Mesothelial cell of epicardium (in vitro differentiated cells): ENCODE measurements around the gene MAD2L1. TPM values are rescaled to one million over a fixed set of nuclear protein-coding genes. Genes with fewer than 3 reads are reported as not detected.
A peak's percentile ranks its signal among the peaks of the same experiment; 100 is the strongest.

Source experiments
- DNase-seq, 2 experiments: peaks; one replicate each; pipeline ENCODE4 v3.0.0; 2021; ENCODE audit warnings: low spot score in 2 of 2; ENCODE audit not compliant: unreplicated experiment in 2 of 2
- H3K27ac Mint-ChIP-seq: 2 replicates; pipeline ENCODE4 v1.8.0; 2021; ENCODE audit warnings: mixed read lengths
- H3K27me3 Mint-ChIP-seq: 2 replicates; pipeline ENCODE4 v1.8.0; 2021; ENCODE audit warnings: low read depth, mixed read lengths
- H3K36me3 Mint-ChIP-seq: 2 replicates; pipeline ENCODE4 v1.8.0; 2021; ENCODE audit warnings: mixed read lengths
- H3K4me1 Mint-ChIP-seq: 2 replicates; pipeline ENCODE4 v1.8.0; 2021; ENCODE audit warnings: mixed read lengths
- H3K4me3 Mint-ChIP-seq: 2 replicates; pipeline ENCODE4 v1.8.0; 2021; ENCODE audit warnings: mild to moderate bottlenecking, moderate library complexity, mixed read lengths
- H3K9me3 Mint-ChIP-seq: 2 replicates; pipeline ENCODE4 v1.8.0; 2021; ENCODE audit warnings: mixed read lengths
- total RNA-seq: library from RNA; stranded (reverse); gene quantifications from 3 replicates; pipeline ENCODE4 v1.2.1, GENCODE V29; 2021
- TF ChIP-seq, protein P1 (sequence below): fragments of 200-600 bp; sonication (generic); IDR thresholded peaks from one replicate; pipeline ENCODE4 v1.5.0; 2021; ENCODE audit warnings: antibody characterized with exemption; ENCODE audit not compliant: unreplicated experiment

The MAD2L1 gene
- total RNA-seq, 1 donor from 2014 or later: 16.6 TPM

DNA sequence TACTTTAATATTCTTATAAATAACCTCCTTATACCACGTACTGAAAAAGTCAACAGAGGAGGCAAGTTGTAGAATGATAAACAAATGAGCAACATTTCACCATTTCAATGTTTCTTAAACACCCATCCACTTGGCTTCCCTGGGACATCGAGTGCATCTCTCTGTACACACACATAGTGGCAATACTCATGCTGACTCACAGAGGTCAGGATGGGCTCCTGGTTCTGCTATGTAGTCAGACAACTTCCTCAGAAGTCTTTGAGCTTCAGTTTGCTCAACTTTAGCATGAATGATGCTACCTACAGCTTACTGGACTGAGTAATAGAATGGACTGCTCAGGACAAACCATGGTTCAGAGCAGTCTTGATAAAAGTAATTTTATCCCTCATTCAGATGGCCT is 56.9 kb downstream of the MAD2L1 start:
- peaks cover 2% of the 10 kb centered on the region for H3K36me3 Mint-ChIP-seq
- peaks cover 20% of the 10 kb centered on the region for H3K9me3 Mint-ChIP-seq
- TF ChIP-seq, protein P1, sequence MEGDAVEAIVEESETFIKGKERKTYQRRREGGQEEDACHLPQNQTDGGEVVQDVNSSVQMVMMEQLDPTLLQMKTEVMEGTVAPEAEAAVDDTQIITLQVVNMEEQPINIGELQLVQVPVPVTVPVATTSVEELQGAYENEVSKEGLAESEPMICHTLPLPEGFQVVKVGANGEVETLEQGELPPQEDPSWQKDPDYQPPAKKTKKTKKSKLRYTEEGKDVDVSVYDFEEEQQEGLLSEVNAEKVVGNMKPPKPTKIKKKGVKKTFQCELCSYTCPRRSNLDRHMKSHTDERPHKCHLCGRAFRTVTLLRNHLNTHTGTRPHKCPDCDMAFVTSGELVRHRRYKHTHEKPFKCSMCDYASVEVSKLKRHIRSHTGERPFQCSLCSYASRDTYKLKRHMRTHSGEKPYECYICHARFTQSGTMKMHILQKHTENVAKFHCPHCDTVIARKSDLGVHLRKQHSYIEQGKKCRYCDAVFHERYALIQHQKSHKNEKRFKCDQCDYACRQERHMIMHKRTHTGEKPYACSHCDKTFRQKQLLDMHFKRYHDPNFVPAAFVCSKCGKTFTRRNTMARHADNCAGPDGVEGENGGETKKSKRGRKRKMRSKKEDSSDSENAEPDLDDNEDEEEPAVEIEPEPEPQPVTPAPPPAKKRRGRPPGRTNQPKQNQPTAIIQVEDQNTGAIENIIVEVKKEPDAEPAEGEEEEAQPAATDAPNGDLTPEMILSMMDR: no peak
- H3K27me3 Mint-ChIP-seq: peaks cover 2% of the 10 kb centered on the region
- H3K4me3 Mint-ChIP-seq: no peak overlapping the region
- no peak for DNase-seq
- no peak overlapping the region for H3K27ac Mint-ChIP-seq
- peaks cover 28% of the 10 kb centered on the region for H3K4me1 Mint-ChIP-seq

DNA sequence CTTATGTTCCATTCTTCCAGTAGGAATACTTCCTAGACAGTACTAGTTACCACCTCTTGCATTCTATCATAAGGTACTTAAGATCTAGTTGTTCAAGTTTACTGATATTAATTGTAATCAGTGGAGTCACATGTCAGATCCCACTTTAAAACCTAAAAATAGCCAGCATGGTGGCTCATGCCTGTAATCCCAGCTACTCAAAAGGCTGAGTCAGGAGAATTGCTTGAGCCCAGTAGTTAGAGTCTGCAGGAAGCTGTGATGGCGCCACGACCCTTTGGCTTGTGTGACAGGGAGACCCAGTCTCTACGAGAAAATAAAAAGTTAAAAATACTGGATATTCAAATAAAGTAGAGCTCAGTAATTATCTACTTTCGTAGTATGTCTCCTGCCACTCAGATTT is 57.7 kb downstream of the MAD2L1 start:
- H3K36me3 Mint-ChIP-seq: no peaks in the 10 kb centered on the region
- no peak for DNase-seq
- no peak overlapping the region for H3K4me3 Mint-ChIP-seq
- H3K27me3 Mint-ChIP-seq: peaks cover 2% of the 10 kb centered on the region
- no peak overlapping the region for H3K27ac Mint-ChIP-seq
- H3K4me1 Mint-ChIP-seq: peaks cover 33% of the 10 kb centered on the region
- H3K9me3 Mint-ChIP-seq: peaks cover 13% of the 10 kb centered on the region
- TF ChIP-seq, protein P1: no peak

DNA sequence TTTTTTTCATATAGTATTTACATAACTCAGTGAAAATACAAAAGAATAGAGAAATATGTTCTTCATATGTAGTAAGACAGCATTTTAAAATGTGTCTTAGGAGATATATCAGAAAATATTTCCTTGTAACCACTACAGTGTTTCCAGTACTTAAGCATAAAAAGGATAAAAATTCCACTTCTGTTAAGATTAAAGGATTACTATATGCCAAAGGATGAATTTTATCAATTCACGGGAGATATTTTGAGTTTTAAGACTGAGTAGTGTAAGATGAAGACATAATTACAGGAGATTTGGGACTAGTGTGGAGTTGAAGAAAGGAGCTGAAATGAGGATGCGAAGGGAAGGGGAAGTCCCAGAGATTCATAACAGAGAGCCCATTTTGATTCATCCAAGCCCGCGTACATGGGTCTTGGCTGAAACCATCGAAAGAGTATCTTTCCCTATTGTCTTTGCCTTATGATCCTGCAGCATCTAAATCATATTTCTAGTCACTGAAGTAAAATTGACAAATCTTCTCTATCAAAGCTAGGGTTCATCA is 58.7 kb downstream of the MAD2L1 start:
- no peak overlapping the region for H3K4me3 Mint-ChIP-seq
- peaks cover 2% of the 10 kb centered on the region for H3K27me3 Mint-ChIP-seq
- peaks cover 33% of the 10 kb centered on the region for H3K4me1 Mint-ChIP-seq
- TF ChIP-seq, protein P1: no peak
- H3K27ac Mint-ChIP-seq: peak overlapping the region; percentile 72
- H3K9me3 Mint-ChIP-seq: peaks cover 4% of the 10 kb centered on the region
- no peak for DNase-seq
- H3K36me3 Mint-ChIP-seq: no peaks in the 10 kb centered on the region

DNA sequence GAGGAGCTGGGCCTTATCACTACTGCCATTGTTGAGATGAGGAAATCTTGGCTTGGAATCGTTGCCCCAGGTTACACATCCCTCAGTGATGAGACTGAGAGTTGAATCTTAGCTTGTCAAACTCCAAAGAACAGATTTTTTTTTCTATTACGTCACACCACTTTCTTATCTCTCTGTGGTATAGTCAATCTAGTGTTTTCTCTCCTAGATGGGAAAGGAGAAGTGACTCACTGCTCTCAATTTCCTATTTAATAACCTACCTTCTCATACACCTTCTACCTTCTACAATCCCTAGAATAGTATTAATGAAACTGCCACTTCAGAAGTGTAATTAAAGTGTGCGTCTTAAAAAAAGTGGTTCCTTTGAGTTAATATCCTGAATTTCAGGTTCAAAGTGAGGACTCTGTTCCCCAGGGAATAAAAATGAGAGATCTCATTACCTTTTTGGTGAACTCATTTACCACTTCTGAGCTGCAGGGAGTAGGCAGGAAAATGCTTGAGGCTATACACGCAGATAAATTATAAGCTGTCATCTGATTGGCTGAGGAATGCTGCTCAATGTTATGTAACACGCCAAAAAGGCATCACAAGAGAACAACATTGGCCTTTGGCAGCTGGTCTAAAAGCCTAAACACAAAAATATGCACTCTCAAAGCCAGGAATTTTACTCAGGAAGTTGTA is 59.3 kb downstream of the MAD2L1 start:
- TF ChIP-seq, protein P1: no peak
- Mint-ChIP-seq H3K36me3 (no peaks in the 10 kb centered on the region), H3K4me1 (peaks cover 33% of the 10 kb centered on the region), H3K27ac (peak overlapping the region; percentile 72), H3K9me3 (peaks cover 4% of the 10 kb centered on the region), H3K27me3 (peaks cover 2% of the 10 kb centered on the region), H3K4me3 (no peak overlapping the region)
- DNase-seq: no peak
